Astrocyte (in vitro differentiated cells and primary cell): ENCODE data around the gene MRS2. TPM values are rescaled to one million over a fixed set of nuclear protein-coding genes. Genes with fewer than 3 reads are reported as not detected.

Experiments used
- DNase-seq: peaks from one replicate; pipeline ENCODE4 v3.0.0-alpha.2; 2010; ENCODE audit warnings: low read depth
- FAIRE-seq: peaks from 2 replicates; lab custom pipeline; 2011; peaks lifted over from hg19 to GRCh38; lab: Jason Lieb, UNC
- H2AFZ ChIP-seq: 2 replicates; pipeline ENCODE4 v1.6.0; 2012; ENCODE audit warnings: low read depth, low read length, inconsistent platforms
- H3K27ac ChIP-seq: 2 replicates; pipeline ENCODE4 v1.5.1; 2011; ENCODE audit warnings: low read depth, low read length, inconsistent platforms
- H3K27me3 ChIP-seq: 2 replicates; pipeline ENCODE4 v1.6.0; 2011; ENCODE audit warnings: low read length, inconsistent platforms; ENCODE audit not compliant: insufficient read depth
- H3K36me3 ChIP-seq: 2 replicates; pipeline ENCODE4 v1.5.1; 2011; ENCODE audit warnings: low read length, inconsistent platforms; ENCODE audit not compliant: insufficient read depth
- H3K4me1 ChIP-seq: 2 replicates; pipeline ENCODE4 v1.5.1; 2011; ENCODE audit warnings: low read length, inconsistent platforms; ENCODE audit not compliant: insufficient read depth
- H3K4me2 ChIP-seq: 2 replicates; pipeline ENCODE4 v1.6.0; 2012; ENCODE audit warnings: low read length, inconsistent platforms
- H3K4me3 ChIP-seq: 2 replicates; pipeline ENCODE4 v1.5.1; 2011; ENCODE audit warnings: low read depth, mild to moderate bottlenecking, low read length, inconsistent platforms; ENCODE audit not compliant: insufficient read depth
- H3K79me2 ChIP-seq: 2 replicates; pipeline ENCODE4 v1.6.0; 2012; ENCODE audit warnings: mild to moderate bottlenecking, low read length, inconsistent platforms; ENCODE audit not compliant: insufficient read depth
- H3K9ac ChIP-seq: 2 replicates; pipeline ENCODE4 v1.6.0; 2012; ENCODE audit warnings: mild to moderate bottlenecking, low read length, inconsistent platforms
- H3K9me3 ChIP-seq: 2 replicates; pipeline ENCODE4 v1.5.1; 2012; ENCODE audit warnings: low read depth, mild to moderate bottlenecking, low read length, inconsistent platforms; ENCODE audit not compliant: insufficient read depth
- H4K20me1 ChIP-seq: 2 replicates; pipeline ENCODE4 v1.6.0; 2012; ENCODE audit warnings: low read length, inconsistent platforms; ENCODE audit not compliant: insufficient read depth
- H3K27ac Mint-ChIP-seq: one replicate; pipeline ENCODE4 v1.8.0; 2021; ENCODE audit warnings: mild to moderate bottlenecking, mixed read lengths; ENCODE audit not compliant: unreplicated experiment
- H3K27me3 Mint-ChIP-seq: one replicate; pipeline ENCODE4 v1.8.0; 2021; ENCODE audit warnings: low read depth, mixed read lengths; ENCODE audit not compliant: unreplicated experiment
- H3K36me3 Mint-ChIP-seq: one replicate; pipeline ENCODE4 v1.8.0; 2021; ENCODE audit warnings: low read depth, mixed read lengths; ENCODE audit not compliant: unreplicated experiment
- H3K4me1 Mint-ChIP-seq: one replicate; pipeline ENCODE4 v1.8.0; 2021; ENCODE audit warnings: low read depth, mixed read lengths; ENCODE audit not compliant: unreplicated experiment
- H3K4me3 Mint-ChIP-seq: one replicate; pipeline ENCODE4 v1.8.0; 2021; ENCODE audit warnings: mild to moderate bottlenecking, moderate library complexity, mixed read lengths; ENCODE audit not compliant: unreplicated experiment
- H3K9me3 Mint-ChIP-seq: one replicate; pipeline ENCODE4 v1.8.0; 2021; ENCODE audit warnings: mild to moderate bottlenecking, mixed read lengths; ENCODE audit not compliant: unreplicated experiment
- CTCF ChIP-seq: IDR thresholded peaks from 2 replicates; pipeline ENCODE4 v1.5.1; 2011; ENCODE audit warnings: low read depth, mild to moderate bottlenecking, inconsistent platforms, low read length, moderate library complexity; ENCODE audit not compliant: insufficient read depth
- EZH2 ChIP-seq: IDR thresholded peaks from 2 replicates; pipeline ENCODE4 v1.6.1; 2012; ENCODE audit warnings: mild to moderate bottlenecking, low read length, inconsistent platforms; ENCODE audit not compliant: insufficient read depth
- total RNA-seq: library from RNA; stranded (reverse); gene quantifications from 2 replicates; pipeline ENCODE4 v1.2.1, GENCODE V29; 2021

The MRS2 gene
- total RNA-seq, 1 donor from 2014 or later = 68.9 TPM

GRCh38 chr6:24472181-24472580 lies 69.4 kb downstream of the MRS2 start:
- no peaks in the 10 kb centered on the region for H3K4me1 Mint-ChIP-seq
- H2AFZ ChIP-seq = no peak overlapping the region
- H3K79me2 ChIP-seq = no peaks in the 10 kb centered on the region
- no peak overlapping the region for H3K4me3 ChIP-seq
- no peaks in the 10 kb centered on the region for H3K9me3 Mint-ChIP-seq
- no peaks in the 10 kb centered on the region for H3K27me3 Mint-ChIP-seq
- H3K36me3 ChIP-seq = no peaks in the 10 kb centered on the region
- no peak overlapping the region for H3K27ac ChIP-seq
- no peak for FAIRE-seq
- no peaks in the 10 kb centered on the region for H3K9me3 ChIP-seq
- H3K4me1 ChIP-seq = no peaks in the 10 kb centered on the region
- no peak for DNase-seq
- H4K20me1 ChIP-seq = no peaks in the 10 kb centered on the region
- no peaks in the 10 kb centered on the region for H3K27me3 ChIP-seq
- no peak overlapping the region for H3K4me2 ChIP-seq
- H3K4me3 Mint-ChIP-seq = no peak overlapping the region
- H3K27ac Mint-ChIP-seq = no peak overlapping the region
- no peak overlapping the region for H3K9ac ChIP-seq
- TF ChIP-seq EZH2 = no peak
- TF ChIP-seq CTCF = no peak
- no peaks in the 10 kb centered on the region for H3K36me3 Mint-ChIP-seq

Other genes starting within 250 kb of the MRS2 start
- 3.2 and 4.5 TPM in 2 replicates for gene DCDC2, start 44.9 kb upstream of the MRS2 start, total RNA-seq
- 0.60 and 0.75 TPM in 2 replicates for gene GPLD1, start 86.6 kb downstream of the MRS2 start, total RNA-seq
- gene ALDH5A1, start 92.0 kb downstream of the MRS2 start, total RNA-seq = 3.7 and 5.0 TPM in 2 replicates
- gene KIAA0319, start 243.3 kb downstream of the MRS2 start, total RNA-seq = 0.05 and 0.10 TPM in 2 replicates